ENCODE data around the gene INAFM2.

GRCh38 chr15:40306371-40306770 lies 17.1 kb upstream of the INAFM2 start:
- no peak for TF ChIP-seq TAF1 (IDR thresholded peaks at IDR 0.05; ENCODE audit: borderline replicate concordance, low read depth, low read length)
- no peak for TF ChIP-seq POLR2AphosphoS5 (IDR thresholded peaks at IDR 0.05; ENCODE audit: low read depth, low read length)
- no peak for TF ChIP-seq POLR2A (IDR thresholded peaks at IDR 0.05; ENCODE audit: low read depth, low read length)
